Measurements from ENCODE around the gene EIF5B. TPM values are rescaled to one million over a fixed set of nuclear protein-coding genes. Genes with fewer than 3 reads are reported as not detected.

EIF5B gene
- total RNA-seq, 1 experiment from 2014 or later = 58.1 TPM

- Histone ChIP-seq H3K4me2 (ENCODE audit: insufficient read depth, insufficient read length, low read length) (no peak overlapping the region), H3K79me1 (ENCODE audit: insufficient read depth, low read depth, low read length, poor library complexity, severe bottlenecking) (no peaks in the 10 kb centered on the region), H2BK20ac (ENCODE audit: low read depth, low read length, poor library complexity, severe bottlenecking) (no peak overlapping the region), H4K8ac (replicated peaks; ENCODE audit: insufficient read length, low read depth, low read length) (no peak overlapping the region), H2BK15ac (ENCODE audit: low read depth, low read length) (no peak overlapping the region), H4K5ac (ENCODE audit: insufficient read length, low read depth, low read length) (no peak overlapping the region), H3K23ac (ENCODE audit: insufficient read length, low read depth, low read length) (no peak overlapping the region), H3K23me2 (ENCODE audit: insufficient read length, low read depth, low read length, poor library complexity, severe bottlenecking) (no peaks in the 10 kb centered on the region), H3K4ac (ENCODE audit: low read depth, low read length) (no peak overlapping the region), H4K91ac (ENCODE audit: insufficient read length, low read depth, low read length) (no peak overlapping the region), H3K4me1 (ENCODE audit: insufficient read depth, low read length) (no peaks in the 10 kb centered on the region), H3K9ac (ENCODE audit: extremely low read depth, insufficient read length, low read length) (no peak overlapping the region), H3K27me3 (ENCODE audit: insufficient read depth, low read length) (no peaks in the 10 kb centered on the region), H2AK5ac (ENCODE audit: insufficient read length, low read length) (no peak overlapping the region), H3K18ac (ENCODE audit: insufficient read length, low read depth, low read length) (no peak overlapping the region), H3K27ac (ENCODE audit: insufficient read length, low read depth, low read length) (no peak overlapping the region), H3K9me3 (ENCODE audit: control insufficient read depth, low read depth, low read length) (no peaks in the 10 kb centered on the region), H2BK12ac (ENCODE audit: insufficient read length, low read depth, low read length) (no peak overlapping the region), H4K20me1 (ENCODE audit: control insufficient read depth, insufficient read depth, insufficient read length) (no peaks in the 10 kb centered on the region), H2BK120ac (ENCODE audit: low read depth, low read length, poor library complexity, severe bottlenecking) (no peak overlapping the region), H3K56ac (ENCODE audit: insufficient read length, low read depth, low read length) (no peak overlapping the region), H3K79me2 (ENCODE audit: insufficient read depth, low read length) (no peaks in the 10 kb centered on the region), H2AFZ (ENCODE audit: low read length) (no peak overlapping the region), H3K14ac (ENCODE audit: insufficient read depth, low read length) (no peak overlapping the region), H2BK5ac (ENCODE audit: insufficient read length, low read length) (no peak overlapping the region), H3T11ph (ENCODE audit: low read length) (no peak overlapping the region)
- H3K36me3 Mint-ChIP-seq (ENCODE audit: insufficient read depth in 1 of 3, low read depth in 3 of 3) = peaks cover 30 to 75% (median 68%) of the 10 kb centered on the region in 3 experiments
- H3K4me3 Mint-ChIP-seq = no peak overlapping the region
- H3K27me3 Mint-ChIP-seq (ENCODE audit: low read depth) = no peaks in the 10 kb centered on the region
- H3K27ac Mint-ChIP-seq = no peak overlapping the region
- no peak for TF ChIP-seq CTCF (conservative IDR thresholded peaks at IDR 0.05)
- H3K4me1 Mint-ChIP-seq = no peaks in the 10 kb centered on the region
- no CpG with 5 or more reads among the region's 5 CpGs for whole genome bisulfite sequencing (ENCODE audit: extremely low coverage, insufficient read length, low lambda C conversion rate)
- DNase-seq = no peak
- no peaks in the 10 kb centered on the region for H3K9me3 Mint-ChIP-seq
Measured at GRCh38 chr2:99325384-99325783, 11.8 kb upstream of the EIF5B start.
